GM23248 (cell line): Measurements from ENCODE around the gene POLR1H. TPM values are rescaled to one million over a fixed set of nuclear protein-coding genes. Genes with fewer than 3 reads are reported as not detected.

Experiments
- DNase-seq: peaks from one replicate; pipeline ENCODE4 v3.0.0-alpha.2; 2015
- H2AFZ ChIP-seq: fragments of 200-600 bp; sonication (generic); 2 replicates; pipeline ENCODE4 v1.6.1; 2016; ENCODE audit warnings: antibody characterized with exemption
- H3F3A ChIP-seq: fragments of 200-600 bp; sonication (generic); 2 replicates; pipeline ENCODE4 v1.6.1; 2016; ENCODE audit warnings: mild to moderate bottlenecking, antibody characterized with exemption, mixed run types; ENCODE audit not compliant: insufficient read depth
- H3K27ac ChIP-seq: fragments of 200-600 bp; sonication (generic); 2 replicates; pipeline ENCODE4 v1.5.1; 2016; ENCODE audit warnings: mild to moderate bottlenecking
- H3K27me3 ChIP-seq: fragments of 200-600 bp; sonication (generic); replicated peaks from 2 replicates; pipeline ENCODE4 v1.6.1; 2016; ENCODE audit warnings: mild to moderate bottlenecking; ENCODE audit not compliant: insufficient read depth
- H3K36me3 ChIP-seq: fragments of 200-600 bp; sonication (generic); 2 replicates; pipeline ENCODE4 v1.6.1; 2016; ENCODE audit warnings: low read depth, mild to moderate bottlenecking
- H3K4me1 ChIP-seq: fragments of 200-600 bp; sonication (generic); 2 replicates; pipeline ENCODE4 v1.6.1; 2016; ENCODE audit warnings: mild to moderate bottlenecking; ENCODE audit not compliant: insufficient read depth
- H3K4me2 ChIP-seq: fragments of 200-600 bp; sonication (generic); one replicate; pipeline ENCODE4 v1.6.1; 2016; ENCODE audit warnings: mild to moderate bottlenecking; ENCODE audit not compliant: unreplicated experiment
- H3K4me3 ChIP-seq: fragments of 200-600 bp; sonication (generic); 2 replicates; pipeline ENCODE4 v1.5.1; 2016; ENCODE audit warnings: mild to moderate bottlenecking
- H3K79me2 ChIP-seq: fragments of 200-600 bp; sonication (generic); 2 replicates; pipeline ENCODE4 v1.6.1; 2016; ENCODE audit warnings: mild to moderate bottlenecking; ENCODE audit not compliant: insufficient read depth
- H3K9ac ChIP-seq: fragments of 200-600 bp; sonication (generic); 2 replicates; pipeline ENCODE4 v1.6.1; 2016; ENCODE audit warnings: mild to moderate bottlenecking
- H3K9me2 ChIP-seq: fragments of 200-600 bp; sonication (generic); 2 replicates; pipeline ENCODE4 v1.6.1; 2016; ENCODE audit warnings: mixed run types, mild to moderate bottlenecking, moderate library complexity; ENCODE audit not compliant: insufficient read depth
- H3K9me3 ChIP-seq: fragments of 200-600 bp; sonication (generic); one replicate; pipeline ENCODE4 v1.6.1; 2017; ENCODE audit warnings: low read depth
- H4K20me1 ChIP-seq: fragments of 200-600 bp; sonication (generic); 2 replicates; pipeline ENCODE4 v1.6.0; 2016; ENCODE audit not compliant: insufficient read depth
- EZH2 ChIP-seq: fragments of 200-600 bp; sonication (generic); IDR thresholded peaks from 2 replicates; pipeline ENCODE4 v1.6.1; 2018; ENCODE audit warnings: antibody characterized with exemption, mild to moderate bottlenecking; ENCODE audit not compliant: insufficient read depth, poor library complexity, severe bottlenecking
- EZH2phosphoT487 ChIP-seq: fragments of 200-600 bp; sonication (generic); IDR thresholded peaks from 2 replicates; pipeline ENCODE4 v1.6.1; 2018; ENCODE audit warnings: antibody characterized with exemption, moderate library complexity, mild to moderate bottlenecking, low read depth; ENCODE audit not compliant: insufficient read depth
- WGBS, 2 experiments: methylation state at CpG; one replicate each; pipeline ENCODE4 v1.1.6; 2015 to 2017; ENCODE audit warnings: low lambda C conversion rate in 2 of 2, low coverage in 1 of 2; ENCODE audit errors: missing lambda C conversion rate in 2 of 2; 5-methylcytosine and 5-hydroxymethylcytosine counted together
- in situ Hi-C: fragments of 300-500 bp; cut with MboI; formaldehyde crosslinking; loops from 2 replicates; pipeline ENCODE4 v1.15.0; 2020
- polyA plus RNA-seq: library from polyadenylated mRNA; unstranded; fragments of >200 nt; fragmentation: Nextera tagmentation; extraction: Ambion mirVana; gene quantifications from 2 replicates; pipeline ENCODE4 v1.2.1, GENCODE V29; 2016
- total RNA-seq: library from RNA; depleted of rRNA; stranded (reverse); fragments of >200 nt; shearing (Covaris generic); gene quantifications from 2 replicates; pipeline ENCODE4 v1.2.3, GENCODE V29; 2014

The POLR1H gene
- total and polyA plus RNA-seq, 2 experiments from 2014 or later: 19.2 to 31.7 TPM

DNA sequence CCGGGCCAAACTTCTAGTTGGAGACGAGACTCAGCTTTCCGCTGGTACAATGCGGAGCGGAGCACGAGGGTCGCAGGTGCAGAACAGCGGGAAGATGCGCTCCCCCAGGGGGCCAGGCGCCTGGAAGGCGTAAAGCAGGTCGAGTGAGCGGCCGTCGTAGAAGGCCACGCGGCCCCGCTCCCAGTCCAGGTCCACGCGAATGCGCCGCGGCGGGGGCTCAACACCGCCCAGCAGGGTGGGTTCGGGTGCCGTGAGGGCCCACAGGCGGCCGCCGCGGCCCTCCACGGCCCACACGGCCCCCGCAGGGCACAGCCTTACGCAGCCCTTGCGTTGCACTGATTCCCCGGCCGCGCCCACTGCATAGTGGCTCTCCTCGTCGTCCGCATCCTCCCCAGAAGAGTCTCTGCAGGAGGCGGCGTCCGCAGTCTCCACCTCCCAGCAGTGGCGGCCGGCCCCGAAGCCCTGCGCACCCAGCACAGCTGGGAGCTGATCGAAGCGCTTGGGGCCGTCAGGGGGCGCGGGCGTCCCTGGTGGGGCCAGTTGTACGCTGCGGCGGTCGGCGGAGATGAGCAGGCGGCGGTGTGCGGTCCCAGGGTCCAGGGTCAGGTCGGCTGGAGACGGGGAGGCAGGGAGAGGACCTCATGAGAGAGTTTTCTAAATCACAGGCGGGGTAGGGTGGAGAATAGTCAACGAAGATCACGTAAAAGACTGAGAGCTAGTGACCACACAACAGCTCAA, 10.2 kb downstream of the POLR1H start:
- peak overlapping the region; percentile 26 for H3K4me3 ChIP-seq
- TF ChIP-seq EZH2 (no peak), EZH2phosphoT487 (no peak)
- H4K20me1 ChIP-seq: no peaks in the 10 kb centered on the region
- 0 out of 2 replicates have a peak, but pooled peaks cover 4% of the 10 kb centered on the region for H3K36me3 ChIP-seq
- DNase-seq: peak; percentile 51
- H3K4me2 ChIP-seq: no peak overlapping the region
- H3K27me3 ChIP-seq: peaks cover 42% of the 10 kb centered on the region
- H3K9me2 ChIP-seq: no peaks in the 10 kb centered on the region
- no peak overlapping the region for H2AFZ ChIP-seq
- in situ Hi-C loops: no loop called here
- H3K27ac ChIP-seq: no peak overlapping the region
- H3K9ac ChIP-seq: no peak overlapping the region
- H3F3A ChIP-seq: peaks cover 3% of the 10 kb centered on the region
- H3K79me2 ChIP-seq: peaks cover 17% of the 10 kb centered on the region
- H3K4me1 ChIP-seq: peaks cover 9% of the 10 kb centered on the region
- 24 to 28% methylated on average over 46 to 67 of the region's 68 CpGs for WGBS, 2 experiments
- no peaks in the 10 kb centered on the region for H3K9me3 ChIP-seq

DNA sequence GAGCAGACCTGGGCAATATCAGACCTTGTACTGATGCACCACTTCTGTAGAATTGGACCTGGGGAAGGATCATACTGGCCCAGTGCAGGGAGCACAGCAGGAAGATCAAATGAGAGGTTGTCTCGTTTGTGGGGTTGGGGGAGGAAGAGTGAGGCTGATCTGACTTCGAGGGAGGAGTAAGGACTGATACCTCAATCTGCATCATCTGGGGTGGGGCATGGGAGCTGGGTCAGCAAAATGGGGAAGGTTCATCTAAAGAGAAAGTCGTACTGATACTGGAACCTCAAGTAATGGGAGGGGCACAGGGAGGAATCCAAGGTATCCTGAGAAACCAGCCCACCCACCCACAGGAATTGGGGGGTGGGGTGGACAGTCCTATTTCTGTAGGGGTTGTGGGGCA, 10.8 kb downstream of the POLR1H start:
- no peak overlapping the region for H2AFZ ChIP-seq
- H3K27ac ChIP-seq: no peak overlapping the region
- no peaks in the 10 kb centered on the region for H4K20me1 ChIP-seq
- H3K36me3 ChIP-seq: 0 out of 2 replicates have a peak, but pooled peaks cover 4% of the 10 kb centered on the region
- 87 to 89% methylated on average over 3 of the region's 3 CpGs for WGBS, 2 experiments
- in situ Hi-C loops: no loop called here
- no peak for TF ChIP-seq EZH2
- no peak for TF ChIP-seq EZH2phosphoT487
- H3K9ac ChIP-seq: no peak overlapping the region
- peaks cover 17% of the 10 kb centered on the region for H3K79me2 ChIP-seq
- no peak overlapping the region for H3K4me2 ChIP-seq
- no peak overlapping the region for H3K4me3 ChIP-seq
- H3K4me1 ChIP-seq: peaks cover 8% of the 10 kb centered on the region
- H3K9me3 ChIP-seq: no peaks in the 10 kb centered on the region
- no peaks in the 10 kb centered on the region for H3F3A ChIP-seq
- DNase-seq: no peak
- peaks cover 48% of the 10 kb centered on the region for H3K27me3 ChIP-seq
- H3K9me2 ChIP-seq: no peaks in the 10 kb centered on the region

DNA sequence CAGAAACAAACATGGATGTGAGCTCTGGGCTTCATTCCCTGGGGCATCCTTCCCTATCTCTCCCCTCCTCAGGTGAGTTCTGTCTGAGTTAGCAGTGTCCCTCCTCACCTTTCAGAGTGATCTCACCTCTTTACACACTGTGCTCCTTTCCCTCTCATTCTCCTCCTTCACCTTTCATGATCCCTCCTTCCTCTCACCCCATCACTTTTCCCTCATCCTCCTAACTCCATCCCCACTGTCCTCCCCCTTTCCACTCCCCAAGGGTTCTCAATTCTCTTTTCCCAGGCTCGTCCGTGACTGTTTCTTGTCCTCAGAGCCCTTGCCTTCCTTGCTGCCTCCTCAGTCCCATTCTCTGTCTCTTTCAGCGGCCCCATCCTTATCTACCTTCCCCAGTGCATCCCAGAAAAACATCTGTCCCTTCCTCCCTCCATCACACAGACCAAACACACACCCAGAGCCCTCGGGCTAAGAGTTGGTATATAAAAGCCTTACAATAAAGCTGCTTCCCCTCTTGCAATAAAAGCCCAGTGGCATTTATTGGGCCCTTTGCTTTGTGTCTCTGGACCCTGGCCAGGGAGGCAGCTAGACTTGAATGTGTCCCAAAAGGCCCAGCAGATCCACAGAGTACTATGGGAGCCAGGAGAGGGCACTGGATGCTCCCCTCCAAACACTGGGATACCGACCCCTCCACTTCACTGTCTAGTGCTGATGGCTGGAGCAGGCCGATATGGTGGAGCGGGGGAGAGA, 12.6 kb downstream of the POLR1H start:
- H3K9me3 ChIP-seq: no peaks in the 10 kb centered on the region
- H3K4me2 ChIP-seq: no peak overlapping the region
- no peak for DNase-seq
- in situ Hi-C loops: no loop called here
- peaks cover 66% of the 10 kb centered on the region for H3K27me3 ChIP-seq
- H3F3A ChIP-seq: no peaks in the 10 kb centered on the region
- H3K9ac ChIP-seq: no peak overlapping the region
- H3K4me3 ChIP-seq: no peak overlapping the region
- peaks cover under 1% of the 10 kb centered on the region for H3K79me2 ChIP-seq
- no peaks in the 10 kb centered on the region for H4K20me1 ChIP-seq
- H3K9me2 ChIP-seq: no peaks in the 10 kb centered on the region
- no peak for TF ChIP-seq EZH2phosphoT487
- peak; percentile 59 for TF ChIP-seq EZH2
- no peak overlapping the region for H2AFZ ChIP-seq
- no peaks in the 10 kb centered on the region for H3K4me1 ChIP-seq
- no peak overlapping the region for H3K27ac ChIP-seq
- 38 to 39% methylated on average over 7 of the region's 7 CpGs for WGBS, 2 experiments
- H3K36me3 ChIP-seq: 0 out of 2 replicates have a peak, but pooled peaks cover 4% of the 10 kb centered on the region

DNA sequence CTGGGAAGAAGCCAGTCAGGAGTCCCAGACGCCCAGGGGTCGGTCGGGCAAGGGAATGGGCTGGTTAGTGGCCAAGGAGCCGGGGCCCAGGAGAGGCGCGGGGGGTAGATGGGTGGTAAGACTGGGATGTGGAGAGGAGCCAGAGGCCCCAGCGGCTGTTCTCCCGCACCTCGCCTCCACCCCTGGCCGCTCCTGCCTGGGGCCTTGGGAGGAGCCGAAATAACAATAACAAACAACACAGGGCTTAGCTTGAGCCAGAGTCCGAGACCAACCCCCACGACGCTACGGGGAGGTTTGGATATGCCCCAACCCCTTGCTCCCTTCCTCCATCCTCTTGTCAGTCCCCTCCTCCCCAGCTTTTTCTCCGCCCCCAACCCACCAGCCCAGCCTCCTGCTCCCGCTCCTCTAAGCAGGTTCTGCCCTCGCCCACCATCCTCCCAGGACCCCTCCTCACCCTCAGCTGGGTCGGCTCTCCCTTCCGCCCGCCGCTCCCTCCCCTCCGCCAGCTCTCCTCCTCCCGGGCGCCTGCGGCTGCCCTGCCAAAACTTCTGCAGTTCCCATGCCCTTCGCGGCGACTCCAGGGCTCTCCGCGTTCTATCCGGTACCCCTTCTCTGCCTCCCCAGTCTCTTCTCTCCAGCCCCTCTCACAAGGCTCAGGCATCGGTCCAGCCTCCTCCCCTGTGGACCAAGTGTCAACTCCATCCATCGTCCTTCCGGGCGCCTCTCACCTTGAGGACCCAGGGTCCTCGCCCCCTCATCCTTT, 13.4 kb downstream of the POLR1H start:
- peak overlapping the region; percentile 41 for H2AFZ ChIP-seq
- peak overlapping the region; percentile 57 for H3K4me2 ChIP-seq
- 6 to 8% methylated on average over 26 to 37 of the region's 37 CpGs for WGBS, 2 experiments
- no peaks in the 10 kb centered on the region for H3K79me2 ChIP-seq
- peak; percentile 26 for DNase-seq
- peak overlapping the region; percentile 51 for H3K4me3 ChIP-seq
- H4K20me1 ChIP-seq: no peaks in the 10 kb centered on the region
- no peaks in the 10 kb centered on the region for H3K9me3 ChIP-seq
- no peaks in the 10 kb centered on the region for H3K9me2 ChIP-seq
- TF ChIP-seq EZH2 (no peak), EZH2phosphoT487 (no peak)
- H3K4me1 ChIP-seq: no peaks in the 10 kb centered on the region
- in situ Hi-C loops: no loop called here
- H3K9ac ChIP-seq: no peak overlapping the region
- 0 out of 2 replicates have a peak, but pooled peaks cover 3% of the 10 kb centered on the region for H3K36me3 ChIP-seq
- H3F3A ChIP-seq: no peaks in the 10 kb centered on the region
- peaks cover 74% of the 10 kb centered on the region for H3K27me3 ChIP-seq
- H3K27ac ChIP-seq: no peak overlapping the region
